PC-9 (cell line): ENCODE results near the gene IQCB1. TPM values are rescaled to one million over a fixed set of nuclear protein-coding genes. Genes with fewer than 3 reads are reported as not detected.

Source experiments
- BruUV-seq: library from RNA; stranded (reverse); fragments of 400-500 nt; replicated peaks from 2 replicates; lab custom pipeline; 2021; lab: Mats Ljungman, UMichigan
- CTCF ChIA-PET: fragments of 300-600 bp; sonication (Branson Sonifier 250); formaldehyde crosslinking; loops from one replicate; lab custom pipeline; 2022; ENCODE audit warnings: antibody characterized with exemption; lab: Charles Lee
- POLR2A ChIA-PET: fragments of 300-600 bp; sonication (Branson Sonifier 250); formaldehyde crosslinking; loops from one replicate; lab custom pipeline; 2022; ENCODE audit warnings: antibody characterized with exemption; ENCODE audit not compliant: unreplicated experiment; lab: Charles Lee
- DNase-seq, 2 experiments: peaks; one replicate each; pipeline versions ENCODE4 v3.0.0 to v3.0.0-alpha.2; 2015 to 2022; ENCODE audit warnings: mixed read lengths in 1 of 2
- H2AFZ ChIP-seq: fragments of 200-600 bp; sonication (generic); 2 replicates; pipeline ENCODE4 v1.8.1; 2017; ENCODE audit warnings: antibody characterized with exemption
- H3F3A ChIP-seq: fragments of 200-600 bp; sonication (generic); 2 replicates; pipeline ENCODE4 v1.8.1; 2017; ENCODE audit warnings: antibody characterized with exemption, mild to moderate bottlenecking, low read depth; ENCODE audit not compliant: insufficient read depth
- H3K27ac ChIP-seq: fragments of 200-600 bp; sonication (generic); 2 replicates; pipeline ENCODE4 v1.6.1; 2016; ENCODE audit warnings: mixed run types
- H3K27me3 ChIP-seq: fragments of 200-600 bp; sonication (generic); 2 replicates; pipeline ENCODE4 v1.6.1; 2016; ENCODE audit warnings: low read depth, mixed run types; ENCODE audit not compliant: insufficient read depth
- H3K36me3 ChIP-seq: fragments of 200-600 bp; sonication (generic); 2 replicates; pipeline ENCODE4 v1.6.1; 2016; ENCODE audit warnings: low read depth, mixed run types
- H3K4me1 ChIP-seq: fragments of 200-600 bp; sonication (generic); replicated peaks from 2 replicates; pipeline ENCODE4 v1.6.1; 2016; ENCODE audit warnings: mixed run types; ENCODE audit not compliant: insufficient read depth
- H3K4me2 ChIP-seq: fragments of 200-600 bp; sonication (generic); 2 replicates; pipeline ENCODE4 v1.6.1; 2017; ENCODE audit warnings: mixed run types
- H3K4me3 ChIP-seq: fragments of 200-600 bp; sonication (generic); 2 replicates; pipeline ENCODE4 v1.6.1; 2016; ENCODE audit warnings: mixed run types
- H3K79me2 ChIP-seq: fragments of 200-600 bp; sonication (generic); 2 replicates; pipeline ENCODE4 v1.6.1; 2017; ENCODE audit warnings: low read depth, mixed run types
- H3K9me2 ChIP-seq: fragments of 200-600 bp; sonication (generic); 2 replicates; pipeline ENCODE4 v1.8.1; 2017; ENCODE audit warnings: mild to moderate bottlenecking; ENCODE audit not compliant: insufficient read depth
- H3K9me3 ChIP-seq: fragments of 200-600 bp; sonication (generic); 2 replicates; pipeline ENCODE4 v1.8.1; 2016; ENCODE audit warnings: low read depth; ENCODE audit not compliant: insufficient read depth
- H4K20me1 ChIP-seq: fragments of 200-600 bp; sonication (generic); 2 replicates; pipeline ENCODE4 v1.8.1; 2017; ENCODE audit not compliant: insufficient read depth
- CTCF ChIP-seq: fragments of 200-600 bp; sonication (generic); conservative IDR thresholded peaks from 2 replicates; pipeline ENCODE4 v1.6.1; 2017; ENCODE audit warnings: mixed run types, antibody characterized with exemption, mild to moderate bottlenecking, moderate library complexity
- EZH2 ChIP-seq: fragments of 200-600 bp; sonication (generic); IDR thresholded peaks from 2 replicates; pipeline ENCODE4 v1.8.0; 2017; ENCODE audit warnings: antibody characterized with exemption, low read depth
- intact Hi-C: fragments of 100-400 bp; cut with micrococcal nuclease; formaldehyde crosslinking; loops from one replicate; pipeline ENCODE4 v1.10.0; 2022; ENCODE audit not compliant: unreplicated experiment
- total RNA-seq: library from RNA; stranded (reverse); gene quantifications from 2 replicates; pipeline ENCODE4 v1.2.3, GENCODE V29; 2021

IQCB1 gene
- total RNA-seq, 1 experiment from 2014 or later, result 14.8 TPM

GRCh38 chr3:121871430-121871829 lies 36.6 kb upstream of the IQCB1 start:
- BruUV-seq, result no TSS peak
- H3K27ac ChIP-seq, result no peak overlapping the region
- H3K4me1 ChIP-seq, result no peaks in the 10 kb centered on the region
- no peaks in the 10 kb centered on the region for H4K20me1 ChIP-seq
- H3K27me3 ChIP-seq, result no peaks in the 10 kb centered on the region
- H3K9me3 ChIP-seq, result no peaks in the 10 kb centered on the region
- no peaks in the 10 kb centered on the region for H3K36me3 ChIP-seq
- H3K4me2 ChIP-seq, result no peak overlapping the region
- H2AFZ ChIP-seq, result no peak overlapping the region
- TF ChIP-seq EZH2, result no peak
- TF ChIP-seq CTCF, result no peak
- no peaks in the 10 kb centered on the region for H3K9me2 ChIP-seq
- ChIA-PET CTCF (no interaction called here), POLR2A (no interaction called here)
- no peaks in the 10 kb centered on the region for H3K79me2 ChIP-seq
- no peak for DNase-seq
- intact Hi-C loops, result no loop called here
- H3F3A ChIP-seq, result no peaks in the 10 kb centered on the region
- H3K4me3 ChIP-seq, result no peak overlapping the region

- intact Hi-C loops, result no loop called here
- BruUV-seq, result no TSS peak
- Histone ChIP-seq H3K27me3 (no peaks in the 10 kb centered on the region), H2AFZ (0 out of 2 replicates have a peak overlapping the region, but pooled peaks have one; percentile 18), H4K20me1 (no peaks in the 10 kb centered on the region), H3K27ac (no peak overlapping the region), H3F3A (no peaks in the 10 kb centered on the region), H3K9me2 (no peaks in the 10 kb centered on the region), H3K4me3 (no peak overlapping the region), H3K79me2 (no peaks in the 10 kb centered on the region), H3K36me3 (no peaks in the 10 kb centered on the region), H3K4me1 (no peaks in the 10 kb centered on the region), H3K9me3 (no peaks in the 10 kb centered on the region), H3K4me2 (no peak overlapping the region)
- POLR2A ChIA-PET, result no interaction called here
- no peak for DNase-seq
- CTCF ChIA-PET, result no interaction called here
- TF ChIP-seq CTCF, result no peak
- TF ChIP-seq EZH2, result no peak
Observed at GRCh38 chr3:121870717-121871116, 35.9 kb upstream of the IQCB1 start.

GRCh38 chr3:121869736-121870135 lies 34.9 kb upstream of the IQCB1 start:
- POLR2A ChIA-PET, result no interaction called here

More at GRCh38 chr3:121869736-121870135, 34.9 kb upstream of the IQCB1 start:
- no TSS peak for BruUV-seq
- Histone ChIP-seq H3K4me1 (no peaks in the 10 kb centered on the region), H3K4me3 (no peak overlapping the region), H3F3A (no peaks in the 10 kb centered on the region), H2AFZ (no peak overlapping the region), H3K27ac (no peak overlapping the region), H3K9me2 (no peaks in the 10 kb centered on the region), H3K9me3 (no peaks in the 10 kb centered on the region), H3K27me3 (no peaks in the 10 kb centered on the region), H3K4me2 (no peak overlapping the region), H3K36me3 (no peaks in the 10 kb centered on the region), H3K79me2 (no peaks in the 10 kb centered on the region), H4K20me1 (no peaks in the 10 kb centered on the region)
- intact Hi-C loops, result no loop called here
- no peak for TF ChIP-seq CTCF
- TF ChIP-seq EZH2, result no peak
- CTCF ChIA-PET, result interaction anchor here (0.5 kb wide), 1 partner anchor 139 kb away, joined by 3 read pairs; no protein-coding TSS in a partner anchor
- DNase-seq, result no peak
